ENCODE data around the gene CCDC83. TPM values are rescaled to one million over a fixed set of nuclear protein-coding genes. Genes with fewer than 3 reads are reported as not detected.

CCDC83 gene
- total RNA-seq, 1 donor from 2014 or later, result not detected

GRCh38 chr11:85967457-85967856, 112.3 kb downstream of the CCDC83 start:
- Histone ChIP-seq H3K36me3 (ENCODE audit: control insufficient read depth, insufficient read depth, low read length) (peaks cover 11% of the 10 kb centered on the region), H3K4me3 (ENCODE audit: low read depth, low read length) (no peak overlapping the region), H3K27me3 (ENCODE audit: control insufficient read depth, insufficient read depth, low read length) (no peaks in the 10 kb centered on the region)
- FAIRE-seq, result no peak
- TF ChIP-seq CTCF (IDR thresholded peaks at IDR 0.05; ENCODE audit: insufficient read depth, low read length, severe bottlenecking), result no peak
- no peak for DNase-seq (ENCODE audit: low read depth)

Other genes starting within 250 kb of the CCDC83 start
- 0.26 and 1.0 TPM in 2 replicates for gene DLG2, start 228.0 kb upstream of the CCDC83 start, total RNA-seq
- gene TMEM126B, start 226.8 kb upstream of the CCDC83 start, total RNA-seq, result 50.6 and 73.5 TPM in 2 replicates
- gene TMEM126A, start 207.4 kb upstream of the CCDC83 start, total RNA-seq, result 38.0 and 40.8 TPM in 2 replicates
- 45.2 and 57.7 TPM in 2 replicates for gene CREBZF, start 190.3 kb upstream of the CCDC83 start, total RNA-seq
- gene CCDC89, start 169.2 kb upstream of the CCDC83 start, total RNA-seq, result 0.13 TPM in 1 of 2 replicates, not detected in the other
- gene SYTL2, start 44.2 kb upstream of the CCDC83 start, total RNA-seq, result 5.6 and 8.2 TPM in 2 replicates
- gene PICALM, start 213.7 kb downstream of the CCDC83 start, total RNA-seq, result 196 and 203 TPM in 2 replicates